GM12865 (cell line): ENCODE results near the gene NGEF.

Experiments used
- DNase-seq: peaks from one replicate; pipeline ENCODE4 v3.0.0; 2010; ENCODE audit warnings: low read depth
- H3K4me3 ChIP-seq: 2 replicates; pipeline ENCODE4 v1.5.1; 2011; ENCODE audit warnings: mild to moderate bottlenecking, low read depth, low read length, control low read depth
- CTCF ChIP-seq: IDR thresholded peaks from 2 replicates; pipeline ENCODE4 v1.5.1; 2011; ENCODE audit warnings: low read length, control low read depth, low read depth, inconsistent platforms; ENCODE audit not compliant: insufficient read depth; ENCODE audit errors: missing control alignments

Gene NGEF

GRCh38 chr2:233012301-233012971, 620 bp downstream of the NGEF start:
- DNase-seq, result no peak
- no peak overlapping the region for H3K4me3 ChIP-seq
- no peak for TF ChIP-seq CTCF

GRCh38 chr2:233011702-233012131, 1.3 kb downstream of the NGEF start:
- no peak overlapping the region for H3K4me3 ChIP-seq
- no peak for DNase-seq
- TF ChIP-seq CTCF, result no peak

DNA sequence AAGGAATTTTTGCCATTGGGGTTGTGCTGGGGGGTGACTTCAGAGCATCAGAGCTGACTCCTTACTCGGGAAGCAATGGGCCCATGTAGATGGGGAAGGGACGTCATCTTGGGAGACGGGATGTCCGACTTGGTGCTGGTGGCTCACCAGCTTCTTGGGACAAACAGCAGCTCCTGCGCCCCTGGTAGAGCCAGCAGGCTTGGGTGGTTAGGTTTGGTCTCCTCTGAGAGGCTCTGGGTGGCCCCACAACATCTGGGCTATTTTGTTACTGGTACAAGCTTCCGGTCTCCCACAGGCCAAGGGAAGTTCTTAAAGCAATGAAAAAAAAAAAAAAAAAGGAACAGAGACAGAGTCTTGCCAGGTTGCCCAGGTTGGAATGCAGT, 1.8 kb downstream of the NGEF start:
- no peak for DNase-seq
- H3K4me3 ChIP-seq, result no peak overlapping the region
- no peak for TF ChIP-seq CTCF

DNA sequence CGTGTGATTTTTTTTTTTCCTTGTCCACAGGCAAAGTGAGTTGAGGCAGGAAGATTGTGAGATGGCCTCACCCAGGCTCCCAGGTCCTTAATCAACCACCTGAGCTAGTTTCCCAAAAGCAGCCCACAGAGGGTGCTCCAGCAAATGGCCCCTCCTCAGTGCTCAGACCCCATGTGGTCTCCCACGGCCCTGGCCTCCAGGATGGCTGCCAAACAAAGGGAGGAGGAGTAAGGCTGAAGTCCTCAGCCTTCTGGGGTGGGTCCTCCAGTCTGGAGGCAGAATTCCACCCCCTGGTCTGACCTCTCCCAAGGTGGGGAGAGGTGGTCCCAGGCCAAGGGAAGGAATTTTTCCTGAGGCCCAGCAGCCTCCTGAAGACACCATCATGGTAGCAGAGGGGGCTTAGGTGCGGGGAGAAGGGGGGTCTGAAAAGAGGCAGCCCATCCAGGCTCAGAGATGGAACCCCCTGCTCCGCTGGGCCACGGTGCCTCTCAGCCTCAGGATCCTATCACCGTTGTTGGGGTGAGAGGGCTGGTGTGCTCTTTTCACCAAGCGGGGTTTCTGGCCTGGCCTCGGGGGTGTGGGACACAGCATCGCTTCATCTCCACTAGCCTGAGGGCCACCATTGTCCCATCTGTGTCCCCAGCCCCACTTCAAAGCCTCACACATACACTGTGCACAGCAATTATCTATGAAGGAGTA, 2.3 kb downstream of the NGEF start:
- DNase-seq, result no peak
- no peak for TF ChIP-seq CTCF
- no peak overlapping the region for H3K4me3 ChIP-seq

GRCh38 chr2:233009661-233010060, 3.4 kb downstream of the NGEF start:
- DNase-seq, result no peak
- no peak for TF ChIP-seq CTCF
- no peak overlapping the region for H3K4me3 ChIP-seq

GRCh38 chr2:233007739-233008138, 5.3 kb downstream of the NGEF start:
- TF ChIP-seq CTCF, result no peak
- DNase-seq, result no peak
- no peak overlapping the region for H3K4me3 ChIP-seq
